ENCODE data around the gene PAQR3. TPM values are rescaled to one million over a fixed set of nuclear protein-coding genes. Genes with fewer than 3 reads are reported as not detected.

The PAQR3 gene
- total RNA-seq, 4 donors from 2014 or later, result 9.4 to 18.9 (median 9.7) TPM

DNA sequence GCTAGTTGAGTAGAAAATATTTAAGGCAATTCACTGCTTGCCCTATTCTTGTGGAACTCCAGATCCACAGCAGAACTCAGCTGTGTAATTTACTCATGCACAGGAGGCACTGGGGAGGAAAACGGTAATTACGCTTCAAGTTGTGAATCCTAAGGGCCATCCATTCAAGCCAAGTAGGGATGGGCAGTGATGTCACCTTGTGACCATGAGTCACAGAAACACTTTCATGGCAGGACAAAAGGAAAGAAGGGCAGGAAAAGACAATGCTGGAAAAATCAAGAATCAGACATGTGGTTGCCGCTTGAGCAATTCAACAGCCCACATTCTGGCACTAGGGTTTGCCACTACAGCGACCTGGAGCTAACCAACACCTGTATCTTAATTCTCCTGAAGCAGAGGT, 1.4 kb downstream of the PAQR3 start:
- no peak for DNase-seq
- 77 to 94% methylated on average over 4 of the region's 4 CpGs for WGBS, 2 donors

GRCh38 chr4:78936989-78937388, 2.2 kb downstream of the PAQR3 start:
- Histone ChIP-seq H3K27me3 (no peaks in the 10 kb centered on the region), H3K9me3 (no peaks in the 10 kb centered on the region), H3K4me1 (peaks cover 6 to 41% (median 6%) of the 10 kb centered on the region in 3 donors), H3K27ac (no peak overlapping the region), H3K36me3 (peaks cover 0 to 7% (median 0%) of the 10 kb centered on the region in 3 donors), H3K4me3 (no peak overlapping the region)
- WGBS, 2 donors, result 85 to 91% methylated on average over 4 of the region's 4 CpGs
- no peak for TF ChIP-seq POLR2A (IDR thresholded peaks at IDR 0.05)
- TF ChIP-seq, protein P1, sequence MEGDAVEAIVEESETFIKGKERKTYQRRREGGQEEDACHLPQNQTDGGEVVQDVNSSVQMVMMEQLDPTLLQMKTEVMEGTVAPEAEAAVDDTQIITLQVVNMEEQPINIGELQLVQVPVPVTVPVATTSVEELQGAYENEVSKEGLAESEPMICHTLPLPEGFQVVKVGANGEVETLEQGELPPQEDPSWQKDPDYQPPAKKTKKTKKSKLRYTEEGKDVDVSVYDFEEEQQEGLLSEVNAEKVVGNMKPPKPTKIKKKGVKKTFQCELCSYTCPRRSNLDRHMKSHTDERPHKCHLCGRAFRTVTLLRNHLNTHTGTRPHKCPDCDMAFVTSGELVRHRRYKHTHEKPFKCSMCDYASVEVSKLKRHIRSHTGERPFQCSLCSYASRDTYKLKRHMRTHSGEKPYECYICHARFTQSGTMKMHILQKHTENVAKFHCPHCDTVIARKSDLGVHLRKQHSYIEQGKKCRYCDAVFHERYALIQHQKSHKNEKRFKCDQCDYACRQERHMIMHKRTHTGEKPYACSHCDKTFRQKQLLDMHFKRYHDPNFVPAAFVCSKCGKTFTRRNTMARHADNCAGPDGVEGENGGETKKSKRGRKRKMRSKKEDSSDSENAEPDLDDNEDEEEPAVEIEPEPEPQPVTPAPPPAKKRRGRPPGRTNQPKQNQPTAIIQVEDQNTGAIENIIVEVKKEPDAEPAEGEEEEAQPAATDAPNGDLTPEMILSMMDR (IDR thresholded peaks at IDR 0.05), result no peak
- intact Hi-C loops (cut with DNase I), result no loop called here
- DNase-seq, result no peak

More for the DNA sequence above, 1.4 kb downstream of the PAQR3 start:
- H3K4me3 ChIP-seq, result peak overlapping the region in 1 of 4 donors; percentile 85
- no peaks in the 10 kb centered on the region for H3K27me3 ChIP-seq
- TF ChIP-seq, protein P1 (IDR thresholded peaks at IDR 0.05), result no peak
- TF ChIP-seq POLR2A (IDR thresholded peaks at IDR 0.05), result no peak
- H3K36me3 ChIP-seq, result peaks cover 0 to 5% (median 0%) of the 10 kb centered on the region in 3 donors
- H3K4me1 ChIP-seq, result peaks cover 6 to 41% (median 6%) of the 10 kb centered on the region in 3 donors
- intact Hi-C loops (cut with DNase I), result no loop called here
- H3K27ac ChIP-seq, result no peak overlapping the region
- H3K9me3 ChIP-seq, result no peaks in the 10 kb centered on the region

GRCh38 chr4:78930016-78930629, 9.1 kb downstream of the PAQR3 start:
- WGBS, 2 donors, result 91 to 94% methylated on average over 6 of the region's 6 CpGs
- no peak for DNase-seq
- Histone ChIP-seq H3K9me3 (no peaks in the 10 kb centered on the region), H3K4me1 (no peaks in the 10 kb centered on the region), H3K27ac (no peak overlapping the region), H3K27me3 (no peaks in the 10 kb centered on the region), H3K36me3 (peaks cover 0 to 37% (median 0%) of the 10 kb centered on the region in 3 donors), H3K4me3 (no peak overlapping the region)
- intact Hi-C loops (cut with DNase I), result no loop called here
- no peak for TF ChIP-seq POLR2A (IDR thresholded peaks at IDR 0.05)
- TF ChIP-seq, protein P1 (IDR thresholded peaks at IDR 0.05), result no peak

DNA sequence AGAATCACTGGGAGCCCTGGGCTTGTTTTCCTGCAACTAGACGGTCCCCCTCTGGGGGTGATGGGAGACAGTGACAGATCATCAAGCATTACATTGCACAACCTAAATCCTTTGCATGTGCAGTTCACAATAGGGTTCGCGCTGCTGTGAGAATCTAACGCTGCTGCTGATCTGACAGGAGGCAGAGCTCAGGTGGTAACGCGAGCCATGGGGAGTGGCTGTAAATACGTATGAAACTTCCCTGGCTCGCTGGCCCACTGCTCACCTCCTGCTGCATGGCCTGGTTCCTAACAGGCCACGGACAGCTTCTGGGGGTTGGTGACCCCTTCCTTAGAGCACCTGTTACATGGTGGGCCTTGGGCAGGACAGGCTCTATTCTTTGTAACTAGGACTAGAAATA, 10.4 kb downstream of the PAQR3 start:
- no peak overlapping the region for H3K27ac ChIP-seq

GRCh38 chr4:78926826-78927225, 12.4 kb downstream of the PAQR3 start:
- intact Hi-C loops (cut with DNase I), result no loop called here
- no peaks in the 10 kb centered on the region for H3K9me3 ChIP-seq
- H3K36me3 ChIP-seq, result peaks cover 0 to 43% (median 0%) of the 10 kb centered on the region in 3 donors
- no peak for DNase-seq
- 75 to 76% methylated on average over 1 of the region's 1 CpG for WGBS, 2 donors
- H3K4me3 ChIP-seq, result no peak overlapping the region
- H3K4me1 ChIP-seq, result no peaks in the 10 kb centered on the region
- H3K27ac ChIP-seq, result no peak overlapping the region
- no peak for TF ChIP-seq POLR2A (IDR thresholded peaks at IDR 0.05)
- TF ChIP-seq, protein P1 (IDR thresholded peaks at IDR 0.05), result no peak
- no peaks in the 10 kb centered on the region for H3K27me3 ChIP-seq

More for the DNA sequence above, 10.4 kb downstream of the PAQR3 start:
- TF ChIP-seq, protein P1 (IDR thresholded peaks at IDR 0.05), result no peak
- no peak for TF ChIP-seq POLR2A (IDR thresholded peaks at IDR 0.05)
- DNase-seq, result no peak
- Histone ChIP-seq H3K9me3 (no peaks in the 10 kb centered on the region), H3K4me1 (no peaks in the 10 kb centered on the region), H3K4me3 (no peak overlapping the region), H3K36me3 (peaks cover 0 to 37% (median 0%) of the 10 kb centered on the region in 3 donors), H3K27me3 (no peaks in the 10 kb centered on the region)
- intact Hi-C loops (cut with DNase I), result no loop called here
- WGBS, 2 donors, result 88 to 97% methylated on average over 6 to 8 of the region's 9 CpGs
